H9 (cell line): ENCODE measurements around the gene CENPP. TPM values are rescaled to one million over a fixed set of nuclear protein-coding genes. Genes with fewer than 3 reads are reported as not detected.
A peak's percentile ranks its signal among the peaks of the same experiment; 100 is the strongest.

Experiments used
- DNase-seq: peaks from one replicate; pipeline ENCODE4 v3.0.0-alpha.2; 2017
- H2AFZ ChIP-seq: one replicate; pipeline ENCODE4 v1.6.1; 2013; ENCODE audit warnings: mild to moderate bottlenecking, low read length, control low read depth, moderate library complexity
- H2AK5ac ChIP-seq: 2 replicates; pipeline ENCODE4 v1.6.1; 2013; ENCODE audit warnings: low read length, control low read depth, mixed read lengths; ENCODE audit not compliant: insufficient read length
- H2BK120ac ChIP-seq: one replicate; pipeline ENCODE4 v1.6.1; 2013; ENCODE audit warnings: low read depth, mild to moderate bottlenecking, low read length, control low read depth, inconsistent platforms; ENCODE audit not compliant: poor library complexity, severe bottlenecking
- H2BK12ac ChIP-seq: 2 replicates; pipeline ENCODE4 v1.6.1; 2013; ENCODE audit warnings: low read length, control low read depth, mixed read lengths, low read depth; ENCODE audit not compliant: insufficient read length
- H2BK15ac ChIP-seq: 2 replicates; pipeline ENCODE4 v1.6.1; 2013; ENCODE audit warnings: low read depth, low read length, control low read depth
- H2BK20ac ChIP-seq: one replicate; pipeline ENCODE4 v1.6.1; 2013; ENCODE audit warnings: low read depth, mild to moderate bottlenecking, low read length, control low read depth, inconsistent platforms; ENCODE audit not compliant: poor library complexity, severe bottlenecking
- H2BK5ac ChIP-seq: 2 replicates; pipeline ENCODE4 v1.6.1; 2013; ENCODE audit warnings: low read length, control low read depth, mixed read lengths; ENCODE audit not compliant: insufficient read length
- H3K14ac ChIP-seq: 2 replicates; pipeline ENCODE4 v1.6.1; 2013; ENCODE audit warnings: low read length, control low read depth; ENCODE audit not compliant: insufficient read depth
- H3K18ac ChIP-seq: 2 replicates; pipeline ENCODE4 v1.6.1; 2013; ENCODE audit warnings: low read depth, mild to moderate bottlenecking, mixed read lengths, low read length, control low read depth; ENCODE audit not compliant: insufficient read length
- H3K23ac ChIP-seq: 2 replicates; pipeline ENCODE4 v1.6.1; 2013; ENCODE audit warnings: low read length, control low read depth, mixed read lengths, low read depth; ENCODE audit not compliant: insufficient read length
- H3K23me2 ChIP-seq: 2 replicates; pipeline ENCODE4 v1.6.1; 2013; ENCODE audit warnings: low read depth, mild to moderate bottlenecking, mixed read lengths, low read length, control low read depth; ENCODE audit not compliant: insufficient read length, poor library complexity, severe bottlenecking
- H3K27ac ChIP-seq: 2 replicates; pipeline ENCODE4 v1.5.1; 2013; ENCODE audit warnings: low read length, control low read depth, mixed read lengths, low read depth; ENCODE audit not compliant: insufficient read length
- H3K27me3 ChIP-seq: 2 replicates; pipeline ENCODE4 v1.6.1; 2013; ENCODE audit warnings: low read length, control low read depth, inconsistent platforms; ENCODE audit not compliant: insufficient read depth
- H3K4ac ChIP-seq: 2 replicates; pipeline ENCODE4 v1.6.1; 2013; ENCODE audit warnings: low read depth, mild to moderate bottlenecking, control low read depth, inconsistent platforms, low read length, moderate library complexity
- H3K4me1 ChIP-seq: 2 replicates; pipeline ENCODE4 v1.6.1; 2013; ENCODE audit warnings: low read length, control low read depth, inconsistent platforms; ENCODE audit not compliant: insufficient read depth
- H3K4me2 ChIP-seq: 2 replicates; pipeline ENCODE4 v1.6.1; 2013; ENCODE audit warnings: low read length, control low read depth, mixed read lengths; ENCODE audit not compliant: insufficient read length, insufficient read depth
- H3K56ac ChIP-seq: 2 replicates; pipeline ENCODE4 v1.6.1; 2013; ENCODE audit warnings: low read depth, mild to moderate bottlenecking, mixed read lengths, low read length, control low read depth; ENCODE audit not compliant: insufficient read length
- H3K79me1 ChIP-seq: 2 replicates; pipeline ENCODE4 v1.6.1; 2013; ENCODE audit warnings: low read depth, mild to moderate bottlenecking, moderate library complexity, low read length, control low read depth, inconsistent platforms; ENCODE audit not compliant: insufficient read depth, poor library complexity, severe bottlenecking
- H3K79me2 ChIP-seq: 2 replicates; pipeline ENCODE4 v1.6.1; 2013; ENCODE audit warnings: low read length, control low read depth, inconsistent platforms; ENCODE audit not compliant: insufficient read depth
- H3K9ac ChIP-seq: 2 replicates; pipeline ENCODE4 v1.6.1; 2013; ENCODE audit warnings: low read length, control low read depth, mixed read lengths; ENCODE audit not compliant: insufficient read length; ENCODE audit errors: extremely low read depth
- H3K9me3 ChIP-seq: one replicate; pipeline ENCODE4 v1.6.1; 2013; ENCODE audit warnings: low read depth, low read length, inconsistent platforms; ENCODE audit not compliant: control insufficient read depth
- H3T11ph ChIP-seq: one replicate; pipeline ENCODE4 v1.6.1; 2013; ENCODE audit warnings: mild to moderate bottlenecking, low read length, control low read depth, inconsistent platforms
- H4K20me1 ChIP-seq: one replicate; pipeline ENCODE4 v1.6.1; 2013; ENCODE audit not compliant: control insufficient read depth, insufficient read length, insufficient read depth
- H4K5ac ChIP-seq: 2 replicates; pipeline ENCODE4 v1.6.1; 2013; ENCODE audit warnings: low read depth, mild to moderate bottlenecking, mixed read lengths, low read length, control low read depth; ENCODE audit not compliant: insufficient read length
- H4K8ac ChIP-seq: replicated peaks from 2 replicates; pipeline ENCODE4 v1.6.1; 2013; ENCODE audit warnings: low read length, control low read depth, mixed read lengths, low read depth; ENCODE audit not compliant: insufficient read length
- H4K91ac ChIP-seq: 2 replicates; pipeline ENCODE4 v1.6.1; 2013; ENCODE audit warnings: low read depth, mild to moderate bottlenecking, moderate library complexity, mixed read lengths, low read length, control low read depth; ENCODE audit not compliant: insufficient read length
- H3K27ac Mint-ChIP-seq, 3 experiments: 2 replicates in 2 of 3; 3 replicates in 1 of 3; pipeline ENCODE4 v1.8.0; 2020 to 2021; ENCODE audit warnings: mixed read lengths in 3 of 3, mild to moderate bottlenecking in 1 of 3, moderate library complexity in 1 of 3
- H3K27me3 Mint-ChIP-seq: 2 replicates; pipeline ENCODE4 v1.8.0; 2021; ENCODE audit warnings: low read depth, mild to moderate bottlenecking, moderate library complexity, mixed read lengths
- H3K36me3 Mint-ChIP-seq, 3 experiments: 2 replicates in 2 of 3; 3 replicates in 1 of 3; pipeline ENCODE4 v1.8.0; 2020 to 2021; ENCODE audit warnings: low read depth in 3 of 3, mixed read lengths in 3 of 3; ENCODE audit not compliant: insufficient read depth in 1 of 3
- H3K4me1 Mint-ChIP-seq, 2 experiments: 2 replicates each; pipeline ENCODE4 v1.8.0; 2020; ENCODE audit warnings: mixed read lengths in 2 of 2
- H3K4me3 Mint-ChIP-seq, 2 experiments: 2 replicates in 1 of 2; 3 replicates in 1 of 2; pipeline ENCODE4 v1.8.0; 2020 to 2021; ENCODE audit warnings: mild to moderate bottlenecking in 2 of 2, mixed read lengths in 2 of 2, moderate library complexity in 1 of 2
- H3K9me3 Mint-ChIP-seq, 2 experiments: 2 replicates in 1 of 2; 3 replicates in 1 of 2; pipeline ENCODE4 v1.8.0; 2020; ENCODE audit warnings: mild to moderate bottlenecking in 2 of 2, mixed read lengths in 2 of 2, moderate library complexity in 1 of 2
- CTCF ChIP-seq: fragments of 200-600 bp; sonication (generic); conservative IDR thresholded peaks from 3 replicates; pipeline ENCODE4 v1.8.0; 2021; ENCODE audit warnings: antibody characterized with exemption, mild to moderate bottlenecking
- WGBS: extraction: QIAGEN DNeasy Blood & Tissue Kit; methylation state at CpG from one replicate; pipeline ENCODE4 v1.1.7; 2013; ENCODE audit warnings: missing lambda C conversion rate, low lambda C conversion rate, mixed read lengths; ENCODE audit not compliant: insufficient read length; ENCODE audit errors: extremely low coverage; 5-methylcytosine and 5-hydroxymethylcytosine counted together
- total RNA-seq: library from RNA; stranded (reverse); gene quantifications from 2 replicates; pipeline ENCODE4 v1.2.1, GENCODE V29; 2021

The CENPP gene
- total RNA-seq, 1 experiment from 2014 or later, result 9.1 TPM

GRCh38 chr9:92637886-92638620 is 312.3 kb downstream of the CENPP start:
- no peak overlapping the region for H4K91ac ChIP-seq
- H2AFZ ChIP-seq, result no peak overlapping the region
- no peaks in the 10 kb centered on the region for H3K27me3 ChIP-seq
- peak; percentile 18 for DNase-seq
- no peak overlapping the region for H3K27ac ChIP-seq
- no peak overlapping the region for H3K14ac ChIP-seq
- H3K9ac ChIP-seq, result no peak overlapping the region
- no peak overlapping the region for H3K4me3 Mint-ChIP-seq
- H3K36me3 Mint-ChIP-seq, result peaks cover 12 to 51% (median 23%) of the 10 kb centered on the region in 3 experiments; a peak in 6 of 7 replicates
- H4K5ac ChIP-seq, result no peak overlapping the region
- no peak overlapping the region for H3K18ac ChIP-seq
- no peak overlapping the region for H3K56ac ChIP-seq
- no peaks in the 10 kb centered on the region for H3K79me2 ChIP-seq
- H2BK20ac ChIP-seq, result no peak overlapping the region
- H3K27me3 Mint-ChIP-seq, result no peaks in the 10 kb centered on the region
- no peak overlapping the region for H2BK15ac ChIP-seq
- no peaks in the 10 kb centered on the region for H3K79me1 ChIP-seq
- H3T11ph ChIP-seq, result no peak overlapping the region
- no peaks in the 10 kb centered on the region for H3K4me1 Mint-ChIP-seq
- no peak overlapping the region for H2AK5ac ChIP-seq
- H3K23me2 ChIP-seq, result no peaks in the 10 kb centered on the region
- no CpG with 5 or more reads among the region's 26 CpGs for WGBS
- no peaks in the 10 kb centered on the region for H3K9me3 Mint-ChIP-seq
- H3K27ac Mint-ChIP-seq, result peak overlapping the region in 1 of 3 experiments; percentile 67; a peak in 1 of 7 replicates
- no peaks in the 10 kb centered on the region for H3K4me1 ChIP-seq
- H2BK12ac ChIP-seq, result no peak overlapping the region
- no peaks in the 10 kb centered on the region for H3K9me3 ChIP-seq
- no peak overlapping the region for H4K8ac ChIP-seq
- H2BK120ac ChIP-seq, result no peak overlapping the region
- H3K4ac ChIP-seq, result no peak overlapping the region
- no peaks in the 10 kb centered on the region for H4K20me1 ChIP-seq
- no peak for TF ChIP-seq CTCF
- no peak overlapping the region for H2BK5ac ChIP-seq
- H3K23ac ChIP-seq, result no peak overlapping the region
- no peak overlapping the region for H3K4me2 ChIP-seq
